Suprapubic skin (tissue), 3 donors: ENCODE results near the gene PGA5.
"Not testable (repeated sequence)": the region's sequence is repeated elsewhere in the genome, so short reads cannot be mapped to it uniquely, and the experiment has no call there.

Source experiments
- CTCF ChIP-seq, 2 donors: fragments of 200-600 bp in 1 of 2; fragments of 450-650 bp in 1 of 2; sonication (generic) in 1 of 2; IDR thresholded peaks; one replicate each; pipeline ENCODE4 v1.5.1; 2016 to 2019; ENCODE audit warnings: antibody characterized with exemption in 2 of 2, mild to moderate bottlenecking in 1 of 2, moderate library complexity in 1 of 2
- POLR2A ChIP-seq, 2 donors: fragments of 450-650 bp; IDR thresholded peaks; one replicate each; pipeline ENCODE4 v1.6.1; 2017; ENCODE audit warnings: antibody characterized with exemption in 2 of 2, mild to moderate bottlenecking in 2 of 2, moderate library complexity in 2 of 2

DNA sequence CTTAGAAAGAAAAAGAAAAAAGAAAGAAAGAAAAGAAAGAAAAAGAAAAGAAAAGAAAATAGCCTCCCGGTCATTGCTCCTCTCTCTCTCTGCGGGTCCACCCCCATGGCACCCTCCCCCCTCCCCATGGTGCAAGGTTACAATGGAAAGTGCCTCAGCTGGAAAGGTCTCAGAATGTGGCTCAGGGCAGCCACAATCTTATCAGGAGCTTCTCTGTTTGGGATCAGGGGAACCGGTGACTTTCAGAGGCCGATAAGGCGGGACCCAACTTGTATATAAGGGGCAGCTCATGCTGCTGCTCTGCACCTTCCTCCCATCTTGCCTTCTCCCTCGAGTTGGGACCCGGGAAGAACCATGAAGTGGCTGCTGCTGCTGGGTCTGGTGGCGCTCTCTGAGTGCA is 18.9 kb upstream of the PGA5 start, which contains the start of gene PGA4:
- TF ChIP-seq CTCF, POLR2A (IDR thresholded peaks at IDR 0.05): not testable (repeated sequence)
